ENCODE measurements around the gene CRELD2. TPM values are rescaled to one million over a fixed set of nuclear protein-coding genes. Genes with fewer than 3 reads are reported as not detected.

CRELD2 gene
- polyA plus RNA-seq, 3 donors, result 20.3 to 33.2 (median 27.6) TPM

DNA sequence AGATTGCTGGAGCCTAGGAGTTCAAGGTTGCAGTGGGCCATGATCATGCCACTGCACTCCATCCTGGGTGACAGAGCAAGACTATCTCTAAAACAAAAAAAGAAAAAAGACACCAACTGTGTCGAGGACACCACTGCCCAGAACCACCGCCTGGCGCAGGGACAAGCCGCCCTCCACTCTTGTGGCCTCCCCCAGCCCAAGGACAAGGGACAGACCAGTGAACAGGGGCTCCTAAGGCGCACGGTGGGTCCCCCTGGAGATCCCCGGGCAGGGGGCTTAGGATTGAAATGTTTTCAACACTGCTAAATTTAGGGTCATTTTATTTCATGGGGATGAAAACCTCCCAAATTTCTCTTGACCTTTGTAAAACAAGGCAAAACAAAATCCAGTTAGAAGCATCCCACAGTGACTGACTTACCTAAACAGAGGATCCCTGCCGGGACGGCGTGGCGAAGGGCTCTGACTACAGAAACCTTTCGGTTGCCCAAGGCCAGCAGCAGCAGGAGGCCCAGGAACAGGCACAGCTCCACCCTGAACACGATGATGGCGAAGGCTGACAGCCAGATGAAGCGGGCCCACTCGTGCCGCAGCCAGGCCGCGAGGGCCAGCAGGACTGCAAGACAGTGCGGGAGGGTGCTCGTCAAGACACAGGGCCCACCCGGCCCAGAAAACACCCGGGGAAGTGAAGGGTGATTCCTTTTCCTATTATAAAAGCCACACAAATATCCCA, 8.8 kb upstream of the CRELD2 start:
- no peak overlapping the region for H3K27ac ChIP-seq (ENCODE audit: low read depth in 1 of 2, low read length in 2 of 2)
- 95% methylated on average over 12 of the region's 23 CpGs for WGBS (ENCODE audit: insufficient coverage)
- no peak overlapping the region for H2AFZ ChIP-seq (ENCODE audit: insufficient read depth, low read depth, low read length, poor library complexity, severe bottlenecking)
- intact Hi-C loops (cut with micrococcal nuclease), result no loop called here
- peaks cover 45 to 72% of the 10 kb centered on the region in 2 donors for H3K36me3 ChIP-seq (replicated peaks in 1 of 2; ENCODE audit: control insufficient read depth in 1 of 2, insufficient read depth in 2 of 2, low read length in 2 of 2)
- H3K4me3 ChIP-seq (replicated peaks in 1 of 3; ENCODE audit: low read depth in 2 of 3, low read length in 3 of 3), result no peak overlapping the region
- no peak for DNase-seq
- H3K27ac Mint-ChIP-seq, result peak overlapping the region in 1 of 7 donors; percentile 6
- no peaks in the 10 kb centered on the region for H3K4me1 Mint-ChIP-seq
- H3K4me1 ChIP-seq (ENCODE audit: control insufficient read depth in 1 of 2, insufficient read depth in 2 of 2, low read length in 2 of 2), result no peaks in the 10 kb centered on the region
- no peaks in the 10 kb centered on the region for H3K79me2 ChIP-seq (ENCODE audit: insufficient read depth, low read length)
- H3K36me3 Mint-ChIP-seq, result peaks cover 60 to 79% of the 10 kb centered on the region in 2 donors
- H4K20me1 ChIP-seq (ENCODE audit: insufficient read depth, low read length), result no peaks in the 10 kb centered on the region
- peaks cover 0 to 3% (median 2%) of the 10 kb centered on the region in 3 donors for H3K27me3 Mint-ChIP-seq (ENCODE audit: low read depth in 3 of 3)
- TF ChIP-seq, protein P1, sequence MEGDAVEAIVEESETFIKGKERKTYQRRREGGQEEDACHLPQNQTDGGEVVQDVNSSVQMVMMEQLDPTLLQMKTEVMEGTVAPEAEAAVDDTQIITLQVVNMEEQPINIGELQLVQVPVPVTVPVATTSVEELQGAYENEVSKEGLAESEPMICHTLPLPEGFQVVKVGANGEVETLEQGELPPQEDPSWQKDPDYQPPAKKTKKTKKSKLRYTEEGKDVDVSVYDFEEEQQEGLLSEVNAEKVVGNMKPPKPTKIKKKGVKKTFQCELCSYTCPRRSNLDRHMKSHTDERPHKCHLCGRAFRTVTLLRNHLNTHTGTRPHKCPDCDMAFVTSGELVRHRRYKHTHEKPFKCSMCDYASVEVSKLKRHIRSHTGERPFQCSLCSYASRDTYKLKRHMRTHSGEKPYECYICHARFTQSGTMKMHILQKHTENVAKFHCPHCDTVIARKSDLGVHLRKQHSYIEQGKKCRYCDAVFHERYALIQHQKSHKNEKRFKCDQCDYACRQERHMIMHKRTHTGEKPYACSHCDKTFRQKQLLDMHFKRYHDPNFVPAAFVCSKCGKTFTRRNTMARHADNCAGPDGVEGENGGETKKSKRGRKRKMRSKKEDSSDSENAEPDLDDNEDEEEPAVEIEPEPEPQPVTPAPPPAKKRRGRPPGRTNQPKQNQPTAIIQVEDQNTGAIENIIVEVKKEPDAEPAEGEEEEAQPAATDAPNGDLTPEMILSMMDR (IDR thresholded peaks at IDR 0.05), result no peak
- no peaks in the 10 kb centered on the region for H3K27me3 ChIP-seq (ENCODE audit: control insufficient read depth in 2 of 2, insufficient read depth in 2 of 2, low read length in 2 of 2)
- no peaks in the 10 kb centered on the region for H3K9me3 ChIP-seq (replicated peaks in 1 of 2; ENCODE audit: control insufficient read depth in 1 of 2, insufficient read depth in 1 of 2, low read length in 2 of 2)
- peaks cover 0 to 2% (median 0%) of the 10 kb centered on the region in 7 donors for H3K9me3 Mint-ChIP-seq
- H3K4me2 ChIP-seq (replicated peaks; ENCODE audit: extremely low read depth, low read length, poor library complexity, severe bottlenecking), result no peak overlapping the region
- no peak overlapping the region for H3K4me3 Mint-ChIP-seq
- no peak overlapping the region for H3K9ac ChIP-seq (ENCODE audit: insufficient read depth, low read length, poor library complexity, severe bottlenecking)

DNA sequence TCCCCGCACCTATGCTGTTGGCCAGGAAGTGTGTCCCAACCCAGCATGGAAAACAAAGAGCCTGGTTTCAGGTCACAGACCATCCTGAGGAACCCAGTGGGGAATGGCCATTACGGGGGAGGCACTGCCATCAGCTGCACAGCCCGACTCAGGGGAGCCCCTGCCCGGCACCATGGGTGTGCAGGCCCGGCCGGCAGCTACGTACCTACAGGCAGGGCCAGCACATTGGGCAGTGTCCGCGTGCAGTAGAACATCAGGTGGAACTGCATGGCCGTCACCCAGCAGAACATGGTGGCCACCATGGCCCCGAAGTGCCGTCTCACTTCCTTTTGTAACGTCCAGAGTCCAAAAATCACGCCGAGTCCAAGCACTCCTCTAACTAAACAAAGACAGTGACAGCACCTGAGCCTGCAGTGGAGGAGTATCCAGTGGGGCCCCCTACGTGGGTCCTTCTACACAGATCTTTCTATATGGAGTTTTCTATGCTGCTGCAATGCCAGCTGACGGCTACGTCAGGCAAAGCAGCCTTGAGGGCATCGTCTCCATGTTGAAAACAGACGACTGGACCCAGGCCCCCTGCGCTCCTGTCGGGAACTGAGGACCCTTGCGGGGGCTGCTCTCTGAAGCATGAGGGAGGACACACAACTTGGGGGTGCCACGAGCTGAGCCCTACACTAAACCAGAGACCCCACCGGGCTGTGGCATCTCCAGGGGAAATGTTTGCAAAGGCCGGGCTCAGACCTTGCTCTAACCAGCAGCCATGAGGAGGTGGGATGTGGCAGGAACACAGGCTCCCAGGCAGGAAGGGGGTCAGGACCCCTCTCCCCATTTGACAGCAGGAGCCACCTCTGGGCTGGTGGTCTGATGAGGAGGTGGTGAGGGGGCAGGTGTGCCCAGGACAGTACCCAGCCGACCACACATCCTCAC, 7.9 kb upstream of the CRELD2 start:
- Histone ChIP-seq H3K4me1 (ENCODE audit: control insufficient read depth in 1 of 2, insufficient read depth in 2 of 2, low read length in 2 of 2) (no peaks in the 10 kb centered on the region), H3K4me3 (replicated peaks in 1 of 3; ENCODE audit: low read depth in 2 of 3, low read length in 3 of 3) (no peak overlapping the region), H4K20me1 (ENCODE audit: insufficient read depth, low read length) (no peaks in the 10 kb centered on the region), H3K4me2 (replicated peaks; ENCODE audit: extremely low read depth, low read length, poor library complexity, severe bottlenecking) (no peak overlapping the region), H3K79me2 (ENCODE audit: insufficient read depth, low read length) (no peaks in the 10 kb centered on the region), H3K9ac (ENCODE audit: insufficient read depth, low read length, poor library complexity, severe bottlenecking) (no peak overlapping the region), H2AFZ (ENCODE audit: insufficient read depth, low read depth, low read length, poor library complexity, severe bottlenecking) (no peak overlapping the region), H3K27ac (ENCODE audit: low read depth in 1 of 2, low read length in 2 of 2) (no peak overlapping the region), H3K36me3 (replicated peaks in 1 of 2; ENCODE audit: control insufficient read depth in 1 of 2, insufficient read depth in 2 of 2, low read length in 2 of 2) (peaks cover 45 to 70% of the 10 kb centered on the region in 2 donors), H3K27me3 (ENCODE audit: control insufficient read depth in 2 of 2, insufficient read depth in 2 of 2, low read length in 2 of 2) (no peaks in the 10 kb centered on the region), H3K9me3 (replicated peaks in 1 of 2; ENCODE audit: control insufficient read depth in 1 of 2, insufficient read depth in 1 of 2, low read length in 2 of 2) (no peaks in the 10 kb centered on the region)
- Mint-ChIP-seq H3K4me3 (no peak overlapping the region), H3K9me3 (peaks cover 0 to 2% (median 0%) of the 10 kb centered on the region in 7 donors), H3K27ac (peak overlapping the region in 3 of 7 donors; percentile 6 to 58 (median 35)), H3K27me3 (ENCODE audit: low read depth in 3 of 3) (peaks cover 0 to 3% (median 2%) of the 10 kb centered on the region in 3 donors), H3K4me1 (no peaks in the 10 kb centered on the region), H3K36me3 (peaks cover 56 to 71% of the 10 kb centered on the region in 2 donors)
- TF ChIP-seq, protein P1 (IDR thresholded peaks at IDR 0.05), result no peak
- no peak for DNase-seq
- 95% methylated on average over 24 of the region's 27 CpGs for WGBS (ENCODE audit: insufficient coverage)
- intact Hi-C loops (cut with micrococcal nuclease), result no loop called here

All from CD14-positive monocyte (primary cell).